H9 (cell line): Measurements from ENCODE around the gene MAGI1. TPM values are rescaled to one million over a fixed set of nuclear protein-coding genes. Genes with fewer than 3 reads are reported as not detected.
A peak's percentile ranks its signal among the peaks of the same experiment; 100 is the strongest.

Experiments
- DNase-seq: peaks from one replicate; pipeline ENCODE4 v3.0.0-alpha.2; 2017
- H2AFZ ChIP-seq: one replicate; pipeline ENCODE4 v1.6.1; 2013; ENCODE audit warnings: mild to moderate bottlenecking, low read length, control low read depth, moderate library complexity
- H2AK5ac ChIP-seq: 2 replicates; pipeline ENCODE4 v1.6.1; 2013; ENCODE audit warnings: low read length, control low read depth, mixed read lengths; ENCODE audit not compliant: insufficient read length
- H2BK120ac ChIP-seq: one replicate; pipeline ENCODE4 v1.6.1; 2013; ENCODE audit warnings: low read depth, mild to moderate bottlenecking, low read length, control low read depth, inconsistent platforms; ENCODE audit not compliant: poor library complexity, severe bottlenecking
- H2BK12ac ChIP-seq: 2 replicates; pipeline ENCODE4 v1.6.1; 2013; ENCODE audit warnings: low read length, control low read depth, mixed read lengths, low read depth; ENCODE audit not compliant: insufficient read length
- H2BK15ac ChIP-seq: 2 replicates; pipeline ENCODE4 v1.6.1; 2013; ENCODE audit warnings: low read depth, low read length, control low read depth
- H2BK20ac ChIP-seq: one replicate; pipeline ENCODE4 v1.6.1; 2013; ENCODE audit warnings: low read depth, mild to moderate bottlenecking, low read length, control low read depth, inconsistent platforms; ENCODE audit not compliant: poor library complexity, severe bottlenecking
- H2BK5ac ChIP-seq: 2 replicates; pipeline ENCODE4 v1.6.1; 2013; ENCODE audit warnings: low read length, control low read depth, mixed read lengths; ENCODE audit not compliant: insufficient read length
- H3K14ac ChIP-seq: 2 replicates; pipeline ENCODE4 v1.6.1; 2013; ENCODE audit warnings: low read length, control low read depth; ENCODE audit not compliant: insufficient read depth
- H3K18ac ChIP-seq: 2 replicates; pipeline ENCODE4 v1.6.1; 2013; ENCODE audit warnings: low read depth, mild to moderate bottlenecking, mixed read lengths, low read length, control low read depth; ENCODE audit not compliant: insufficient read length
- H3K23ac ChIP-seq: 2 replicates; pipeline ENCODE4 v1.6.1; 2013; ENCODE audit warnings: low read length, control low read depth, mixed read lengths, low read depth; ENCODE audit not compliant: insufficient read length
- H3K23me2 ChIP-seq: 2 replicates; pipeline ENCODE4 v1.6.1; 2013; ENCODE audit warnings: low read depth, mild to moderate bottlenecking, mixed read lengths, low read length, control low read depth; ENCODE audit not compliant: insufficient read length, poor library complexity, severe bottlenecking
- H3K27ac ChIP-seq: 2 replicates; pipeline ENCODE4 v1.5.1; 2013; ENCODE audit warnings: low read length, control low read depth, mixed read lengths, low read depth; ENCODE audit not compliant: insufficient read length
- H3K27me3 ChIP-seq: 2 replicates; pipeline ENCODE4 v1.6.1; 2013; ENCODE audit warnings: low read length, control low read depth, inconsistent platforms; ENCODE audit not compliant: insufficient read depth
- H3K4ac ChIP-seq: 2 replicates; pipeline ENCODE4 v1.6.1; 2013; ENCODE audit warnings: low read depth, mild to moderate bottlenecking, control low read depth, inconsistent platforms, low read length, moderate library complexity
- H3K4me1 ChIP-seq: 2 replicates; pipeline ENCODE4 v1.6.1; 2013; ENCODE audit warnings: low read length, control low read depth, inconsistent platforms; ENCODE audit not compliant: insufficient read depth
- H3K4me2 ChIP-seq: 2 replicates; pipeline ENCODE4 v1.6.1; 2013; ENCODE audit warnings: low read length, control low read depth, mixed read lengths; ENCODE audit not compliant: insufficient read length, insufficient read depth
- H3K56ac ChIP-seq: 2 replicates; pipeline ENCODE4 v1.6.1; 2013; ENCODE audit warnings: low read depth, mild to moderate bottlenecking, mixed read lengths, low read length, control low read depth; ENCODE audit not compliant: insufficient read length
- H3K79me1 ChIP-seq: 2 replicates; pipeline ENCODE4 v1.6.1; 2013; ENCODE audit warnings: low read depth, mild to moderate bottlenecking, moderate library complexity, low read length, control low read depth, inconsistent platforms; ENCODE audit not compliant: insufficient read depth, poor library complexity, severe bottlenecking
- H3K79me2 ChIP-seq: 2 replicates; pipeline ENCODE4 v1.6.1; 2013; ENCODE audit warnings: low read length, control low read depth, inconsistent platforms; ENCODE audit not compliant: insufficient read depth
- H3K9ac ChIP-seq: 2 replicates; pipeline ENCODE4 v1.6.1; 2013; ENCODE audit warnings: low read length, control low read depth, mixed read lengths; ENCODE audit not compliant: insufficient read length; ENCODE audit errors: extremely low read depth
- H3K9me3 ChIP-seq: one replicate; pipeline ENCODE4 v1.6.1; 2013; ENCODE audit warnings: low read depth, low read length, inconsistent platforms; ENCODE audit not compliant: control insufficient read depth
- H3T11ph ChIP-seq: one replicate; pipeline ENCODE4 v1.6.1; 2013; ENCODE audit warnings: mild to moderate bottlenecking, low read length, control low read depth, inconsistent platforms
- H4K20me1 ChIP-seq: one replicate; pipeline ENCODE4 v1.6.1; 2013; ENCODE audit not compliant: control insufficient read depth, insufficient read length, insufficient read depth
- H4K5ac ChIP-seq: 2 replicates; pipeline ENCODE4 v1.6.1; 2013; ENCODE audit warnings: low read depth, mild to moderate bottlenecking, mixed read lengths, low read length, control low read depth; ENCODE audit not compliant: insufficient read length
- H4K8ac ChIP-seq: replicated peaks from 2 replicates; pipeline ENCODE4 v1.6.1; 2013; ENCODE audit warnings: low read length, control low read depth, mixed read lengths, low read depth; ENCODE audit not compliant: insufficient read length
- H4K91ac ChIP-seq: 2 replicates; pipeline ENCODE4 v1.6.1; 2013; ENCODE audit warnings: low read depth, mild to moderate bottlenecking, moderate library complexity, mixed read lengths, low read length, control low read depth; ENCODE audit not compliant: insufficient read length
- H3K27ac Mint-ChIP-seq, 3 experiments: 2 replicates in 2 of 3; 3 replicates in 1 of 3; pipeline ENCODE4 v1.8.0; 2020 to 2021; ENCODE audit warnings: mixed read lengths in 3 of 3, mild to moderate bottlenecking in 1 of 3, moderate library complexity in 1 of 3
- H3K27me3 Mint-ChIP-seq: 2 replicates; pipeline ENCODE4 v1.8.0; 2021; ENCODE audit warnings: low read depth, mild to moderate bottlenecking, moderate library complexity, mixed read lengths
- H3K36me3 Mint-ChIP-seq, 3 experiments: 2 replicates in 2 of 3; 3 replicates in 1 of 3; pipeline ENCODE4 v1.8.0; 2020 to 2021; ENCODE audit warnings: low read depth in 3 of 3, mixed read lengths in 3 of 3; ENCODE audit not compliant: insufficient read depth in 1 of 3
- H3K4me1 Mint-ChIP-seq, 2 experiments: 2 replicates each; pipeline ENCODE4 v1.8.0; 2020; ENCODE audit warnings: mixed read lengths in 2 of 2
- H3K4me3 Mint-ChIP-seq, 2 experiments: 2 replicates in 1 of 2; 3 replicates in 1 of 2; pipeline ENCODE4 v1.8.0; 2020 to 2021; ENCODE audit warnings: mild to moderate bottlenecking in 2 of 2, mixed read lengths in 2 of 2, moderate library complexity in 1 of 2
- H3K9me3 Mint-ChIP-seq, 2 experiments: 2 replicates in 1 of 2; 3 replicates in 1 of 2; pipeline ENCODE4 v1.8.0; 2020; ENCODE audit warnings: mild to moderate bottlenecking in 2 of 2, mixed read lengths in 2 of 2, moderate library complexity in 1 of 2
- WGBS: extraction: QIAGEN DNeasy Blood & Tissue Kit; methylation state at CpG from one replicate; pipeline ENCODE4 v1.1.7; 2013; ENCODE audit warnings: missing lambda C conversion rate, low lambda C conversion rate, mixed read lengths; ENCODE audit not compliant: insufficient read length; ENCODE audit errors: extremely low coverage; 5-methylcytosine and 5-hydroxymethylcytosine counted together
- total RNA-seq: library from RNA; stranded (reverse); gene quantifications from 2 replicates; pipeline ENCODE4 v1.2.1, GENCODE V29; 2021
- TF ChIP-seq, protein P1 (sequence below): fragments of 200-600 bp; sonication (generic); conservative IDR thresholded peaks from 3 replicates; pipeline ENCODE4 v1.8.0; 2021; ENCODE audit warnings: antibody characterized with exemption, mild to moderate bottlenecking

Gene MAGI1
- total RNA-seq, 1 experiment from 2014 or later = 65.7 TPM

DNA sequence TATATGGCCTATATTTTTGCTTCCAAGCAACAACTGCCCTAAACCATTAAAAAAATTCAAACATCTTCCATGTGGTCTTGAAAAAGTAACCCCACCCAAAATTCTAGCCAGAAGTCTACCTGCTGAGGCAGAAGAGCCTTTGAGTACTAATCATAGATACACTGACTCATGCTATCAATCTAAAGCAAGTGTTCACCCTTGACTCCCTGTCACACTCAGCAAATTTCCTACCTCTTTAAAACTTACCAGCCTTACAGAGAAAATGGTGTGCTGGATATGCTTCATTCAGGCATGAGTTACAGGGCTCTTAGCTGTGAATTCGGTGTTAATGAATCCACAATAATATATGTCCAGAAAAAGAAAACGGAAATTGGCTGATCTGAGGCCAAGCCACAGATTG is 373.8 kb downstream of the MAGI1 start:
- H3K56ac ChIP-seq = no peak overlapping the region
- no peak overlapping the region for H2AFZ ChIP-seq
- H2BK5ac ChIP-seq = no peak overlapping the region
- no peak overlapping the region for H4K91ac ChIP-seq
- H3K9me3 Mint-ChIP-seq = no peaks in the 10 kb centered on the region
- H3K4me2 ChIP-seq = no peak overlapping the region
- H3K4me3 Mint-ChIP-seq = no peak overlapping the region
- H3K23me2 ChIP-seq = no peaks in the 10 kb centered on the region
- TF ChIP-seq, protein P1, sequence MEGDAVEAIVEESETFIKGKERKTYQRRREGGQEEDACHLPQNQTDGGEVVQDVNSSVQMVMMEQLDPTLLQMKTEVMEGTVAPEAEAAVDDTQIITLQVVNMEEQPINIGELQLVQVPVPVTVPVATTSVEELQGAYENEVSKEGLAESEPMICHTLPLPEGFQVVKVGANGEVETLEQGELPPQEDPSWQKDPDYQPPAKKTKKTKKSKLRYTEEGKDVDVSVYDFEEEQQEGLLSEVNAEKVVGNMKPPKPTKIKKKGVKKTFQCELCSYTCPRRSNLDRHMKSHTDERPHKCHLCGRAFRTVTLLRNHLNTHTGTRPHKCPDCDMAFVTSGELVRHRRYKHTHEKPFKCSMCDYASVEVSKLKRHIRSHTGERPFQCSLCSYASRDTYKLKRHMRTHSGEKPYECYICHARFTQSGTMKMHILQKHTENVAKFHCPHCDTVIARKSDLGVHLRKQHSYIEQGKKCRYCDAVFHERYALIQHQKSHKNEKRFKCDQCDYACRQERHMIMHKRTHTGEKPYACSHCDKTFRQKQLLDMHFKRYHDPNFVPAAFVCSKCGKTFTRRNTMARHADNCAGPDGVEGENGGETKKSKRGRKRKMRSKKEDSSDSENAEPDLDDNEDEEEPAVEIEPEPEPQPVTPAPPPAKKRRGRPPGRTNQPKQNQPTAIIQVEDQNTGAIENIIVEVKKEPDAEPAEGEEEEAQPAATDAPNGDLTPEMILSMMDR = no peak
- H2BK20ac ChIP-seq = no peak overlapping the region
- no peak overlapping the region for H3K18ac ChIP-seq
- no peaks in the 10 kb centered on the region for H3K4me1 ChIP-seq
- no peak overlapping the region for H4K5ac ChIP-seq
- H3K27me3 Mint-ChIP-seq = no peaks in the 10 kb centered on the region
- H3K9me3 ChIP-seq = no peaks in the 10 kb centered on the region
- H3T11ph ChIP-seq = no peak overlapping the region
- WGBS = no CpG with 5 or more reads among the region's 2 CpGs
- no peaks in the 10 kb centered on the region for H3K79me2 ChIP-seq
- no peak overlapping the region for H3K4ac ChIP-seq
- H2BK12ac ChIP-seq = no peak overlapping the region
- H3K36me3 Mint-ChIP-seq = 0 out of 7 replicates have a peak, but pooled peaks cover 0 to 1% (median 0%) of the 10 kb centered on the region in 3 experiments
- H3K23ac ChIP-seq = no peak overlapping the region
- H3K4me1 Mint-ChIP-seq = peaks cover 19 to 20% of the 10 kb centered on the region in 2 experiments
- H4K20me1 ChIP-seq = no peaks in the 10 kb centered on the region
- no peak overlapping the region for H2BK120ac ChIP-seq
- H3K27ac Mint-ChIP-seq = 0 out of 7 replicates have a peak overlapping the region, but pooled peaks of 1 of the 3 experiments have one; percentile 44
- H2AK5ac ChIP-seq = no peak overlapping the region
- no peak for DNase-seq
- H3K79me1 ChIP-seq = no peaks in the 10 kb centered on the region
- H3K27ac ChIP-seq = no peak overlapping the region
- no peak overlapping the region for H3K14ac ChIP-seq
- H3K27me3 ChIP-seq = no peaks in the 10 kb centered on the region
- no peak overlapping the region for H4K8ac ChIP-seq
- H3K9ac ChIP-seq = no peak overlapping the region
- H2BK15ac ChIP-seq = no peak overlapping the region
